K562 (cell line): Measurements from ENCODE around the gene NEUROG1.

Experiments used
- CBFA2T2 ChIP-seq: fragments of 450-650 bp; conservative IDR thresholded peaks from 2 replicates; pipeline ENCODE4 v1.6.1; 2017; ENCODE audit warnings: mild to moderate bottlenecking
- EP300 ChIP-seq: IDR thresholded peaks from 2 replicates; pipeline ENCODE4 v1.6.1; 2012; ENCODE audit warnings: low read length, improper control_type of control experiment
- FOSL1 ChIP-seq: fragments of 200-800 bp; sonication (Bioruptor generic); conservative IDR thresholded peaks from 2 replicates; pipeline ENCODE4 v1.6.1; 2016; ENCODE audit warnings: missing genetic modification characterization, missing compliant biosample characterization
- HCFC1 ChIP-seq: IDR thresholded peaks from 2 replicates; pipeline ENCODE4 v1.6.1; 2012; ENCODE audit warnings: low read depth, low read length, improper control_type of control experiment
- NBN ChIP-seq: fragments of 450-650 bp; IDR thresholded peaks from 2 replicates; pipeline ENCODE4 v1.6.1; 2016; ENCODE audit warnings: low read depth, mild to moderate bottlenecking
- NR2C2 ChIP-seq, 2 experiments: fragments of 200-800 bp in 1 of 2; sonication (Bioruptor generic) in 1 of 2; sonication (generic) in 1 of 2; formaldehyde crosslinking in 1 of 2; IDR thresholded peaks; 2 replicates each; pipeline versions ENCODE4 v1.6.1 to v1.8.0; 2016 to 2022; ENCODE audit warnings: mild to moderate bottlenecking in 1 of 2, missing compliant biosample characterization in 1 of 2, missing genetic modification characterization in 1 of 2, missing genetic modification reagents in 1 of 2
- NR3C1 ChIP-seq: sonication (generic); formaldehyde crosslinking; IDR thresholded peaks from 2 replicates; pipeline ENCODE4 v1.8.1; 2022; ENCODE audit warnings: missing genetic modification reagents
- SREBF1 ChIP-seq: fragments of 150-350 bp; IDR thresholded peaks from 2 replicates; pipeline ENCODE4 v1.6.1; 2014; ENCODE audit warnings: antibody characterized with exemption, low read depth, low read length, borderline replicate concordance
- ZNF324 ChIP-seq: fragments of 250-450 bp; sonication (Bioruptor Pico); IDR thresholded peaks from 2 replicates; pipeline ENCODE4 v1.4.0; 2020; ENCODE audit warnings: mild to moderate bottlenecking
- TF ChIP-seq, protein P1 (sequence below): sonication (generic); formaldehyde crosslinking; IDR thresholded peaks from 2 replicates; pipeline ENCODE4 v1.8.1; 2023; ENCODE audit warnings: missing genetic modification reagents, mild to moderate bottlenecking, borderline replicate concordance
- TF ChIP-seq, protein P2 (sequence below): fragments of 250-450 bp; sonication (Bioruptor Pico); IDR thresholded peaks from 2 replicates; pipeline ENCODE4 v1.5.1; 2021; ENCODE audit warnings: mild to moderate bottlenecking
- TF ChIP-seq, protein P3 (sequence below): sonication (generic); formaldehyde crosslinking; IDR thresholded peaks from 2 replicates; pipeline ENCODE4 v1.8.0; 2023; ENCODE audit warnings: missing genetic modification reagents, mild to moderate bottlenecking, borderline replicate concordance
- TF ChIP-seq, protein P4 (sequence below), 3 experiments: IDR thresholded peaks in 2 of 3; conservative IDR thresholded peaks in 1 of 3; 2 replicates each; pipeline ENCODE4 v1.5.1; 2011 to 2012; ENCODE audit warnings: low read length in 3 of 3, mild to moderate bottlenecking in 3 of 3, control low read depth in 2 of 3, improper control_type of control experiment in 1 of 3, inconsistent platforms in 1 of 3, low read depth in 1 of 3, mixed read lengths in 1 of 3, moderate library complexity in 1 of 3; ENCODE audit not compliant: insufficient read depth in 2 of 3

DNA sequence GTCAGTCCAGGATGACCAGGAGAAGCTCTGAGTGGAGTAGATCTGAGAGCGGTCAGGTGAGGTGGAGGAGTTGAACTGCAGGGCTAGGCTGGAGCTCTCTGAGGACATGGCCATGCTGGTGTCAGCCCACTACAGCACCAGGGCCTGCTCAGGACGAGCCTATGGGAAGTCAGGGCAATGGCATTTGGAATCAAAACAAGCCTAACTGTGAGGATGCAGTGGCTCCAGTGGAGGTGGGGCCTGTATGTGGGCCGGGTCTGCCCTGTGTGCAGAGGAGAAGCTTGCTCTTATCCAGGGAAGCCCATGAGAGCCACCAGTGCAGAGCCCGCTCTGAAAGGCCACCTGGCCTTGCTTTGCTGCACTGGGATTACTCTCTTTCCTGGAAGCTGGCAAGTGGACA, 31.9 kb upstream of the NEUROG1 start:
- TF ChIP-seq, protein P1, sequence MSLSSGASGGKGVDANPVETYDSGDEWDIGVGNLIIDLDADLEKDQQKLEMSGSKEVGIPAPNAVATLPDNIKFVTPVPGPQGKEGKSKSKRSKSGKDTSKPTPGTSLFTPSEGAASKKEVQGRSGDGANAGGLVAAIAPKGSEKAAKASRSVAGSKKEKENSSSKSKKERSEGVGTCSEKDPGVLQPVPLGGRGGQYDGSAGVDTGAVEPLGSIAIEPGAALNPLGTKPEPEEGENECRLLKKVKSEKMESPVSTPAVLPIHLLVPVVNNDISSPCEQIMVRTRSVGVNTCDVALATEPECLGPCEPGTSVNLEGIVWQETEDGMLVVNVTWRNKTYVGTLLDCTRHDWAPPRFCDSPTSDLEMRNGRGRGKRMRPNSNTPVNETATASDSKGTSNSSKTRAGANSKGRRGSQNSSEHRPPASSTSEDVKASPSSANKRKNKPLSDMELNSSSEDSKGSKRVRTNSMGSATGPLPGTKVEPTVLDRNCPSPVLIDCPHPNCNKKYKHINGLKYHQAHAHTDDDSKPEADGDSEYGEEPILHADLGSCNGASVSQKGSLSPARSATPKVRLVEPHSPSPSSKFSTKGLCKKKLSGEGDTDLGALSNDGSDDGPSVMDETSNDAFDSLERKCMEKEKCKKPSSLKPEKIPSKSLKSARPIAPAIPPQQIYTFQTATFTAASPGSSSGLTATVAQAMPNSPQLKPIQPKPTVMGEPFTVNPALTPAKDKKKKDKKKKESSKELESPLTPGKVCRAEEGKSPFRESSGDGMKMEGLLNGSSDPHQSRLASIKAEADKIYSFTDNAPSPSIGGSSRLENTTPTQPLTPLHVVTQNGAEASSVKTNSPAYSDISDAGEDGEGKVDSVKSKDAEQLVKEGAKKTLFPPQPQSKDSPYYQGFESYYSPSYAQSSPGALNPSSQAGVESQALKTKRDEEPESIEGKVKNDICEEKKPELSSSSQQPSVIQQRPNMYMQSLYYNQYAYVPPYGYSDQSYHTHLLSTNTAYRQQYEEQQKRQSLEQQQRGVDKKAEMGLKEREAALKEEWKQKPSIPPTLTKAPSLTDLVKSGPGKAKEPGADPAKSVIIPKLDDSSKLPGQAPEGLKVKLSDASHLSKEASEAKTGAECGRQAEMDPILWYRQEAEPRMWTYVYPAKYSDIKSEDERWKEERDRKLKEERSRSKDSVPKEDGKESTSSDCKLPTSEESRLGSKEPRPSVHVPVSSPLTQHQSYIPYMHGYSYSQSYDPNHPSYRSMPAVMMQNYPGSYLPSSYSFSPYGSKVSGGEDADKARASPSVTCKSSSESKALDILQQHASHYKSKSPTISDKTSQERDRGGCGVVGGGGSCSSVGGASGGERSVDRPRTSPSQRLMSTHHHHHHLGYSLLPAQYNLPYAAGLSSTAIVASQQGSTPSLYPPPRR (CRISPR knock-in tag): no peak
- TF ChIP-seq, protein P2, sequence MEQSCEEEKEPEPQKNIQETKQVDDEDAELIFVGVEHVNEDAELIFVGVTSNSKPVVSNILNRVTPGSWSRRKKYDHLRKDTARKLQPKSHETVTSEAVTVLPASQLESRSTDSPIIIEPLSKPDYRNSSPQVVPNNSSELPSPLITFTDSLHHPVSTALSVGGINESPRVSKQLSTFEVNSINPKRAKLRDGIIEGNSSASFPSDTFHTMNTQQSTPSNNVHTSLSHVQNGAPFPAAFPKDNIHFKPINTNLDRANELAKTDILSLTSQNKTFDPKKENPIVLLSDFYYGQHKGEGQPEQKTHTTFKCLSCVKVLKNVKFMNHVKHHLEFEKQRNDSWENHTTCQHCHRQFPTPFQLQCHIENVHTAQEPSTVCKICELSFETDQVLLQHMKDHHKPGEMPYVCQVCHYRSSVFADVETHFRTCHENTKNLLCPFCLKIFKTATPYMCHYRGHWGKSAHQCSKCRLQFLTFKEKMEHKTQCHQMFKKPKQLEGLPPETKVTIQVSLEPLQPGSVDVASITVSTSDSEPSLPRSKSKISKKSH: no peak
- TF ChIP-seq SREBF1 (no peak), ZNF324 (CRISPR knock-in tag) (no peak), NR2C2 (CRISPR knock-in tag; IDR thresholded peaks at IDR 0.05) (no peak), NR2C2 (tag; IDR thresholded peaks at IDR 0.05) (no peak), NR3C1 (no peak), EP300 (no peak), CBFA2T2 (no peak), FOSL1 (no peak), NBN (no peak), HCFC1 (no peak)
- TF ChIP-seq, protein P3, sequence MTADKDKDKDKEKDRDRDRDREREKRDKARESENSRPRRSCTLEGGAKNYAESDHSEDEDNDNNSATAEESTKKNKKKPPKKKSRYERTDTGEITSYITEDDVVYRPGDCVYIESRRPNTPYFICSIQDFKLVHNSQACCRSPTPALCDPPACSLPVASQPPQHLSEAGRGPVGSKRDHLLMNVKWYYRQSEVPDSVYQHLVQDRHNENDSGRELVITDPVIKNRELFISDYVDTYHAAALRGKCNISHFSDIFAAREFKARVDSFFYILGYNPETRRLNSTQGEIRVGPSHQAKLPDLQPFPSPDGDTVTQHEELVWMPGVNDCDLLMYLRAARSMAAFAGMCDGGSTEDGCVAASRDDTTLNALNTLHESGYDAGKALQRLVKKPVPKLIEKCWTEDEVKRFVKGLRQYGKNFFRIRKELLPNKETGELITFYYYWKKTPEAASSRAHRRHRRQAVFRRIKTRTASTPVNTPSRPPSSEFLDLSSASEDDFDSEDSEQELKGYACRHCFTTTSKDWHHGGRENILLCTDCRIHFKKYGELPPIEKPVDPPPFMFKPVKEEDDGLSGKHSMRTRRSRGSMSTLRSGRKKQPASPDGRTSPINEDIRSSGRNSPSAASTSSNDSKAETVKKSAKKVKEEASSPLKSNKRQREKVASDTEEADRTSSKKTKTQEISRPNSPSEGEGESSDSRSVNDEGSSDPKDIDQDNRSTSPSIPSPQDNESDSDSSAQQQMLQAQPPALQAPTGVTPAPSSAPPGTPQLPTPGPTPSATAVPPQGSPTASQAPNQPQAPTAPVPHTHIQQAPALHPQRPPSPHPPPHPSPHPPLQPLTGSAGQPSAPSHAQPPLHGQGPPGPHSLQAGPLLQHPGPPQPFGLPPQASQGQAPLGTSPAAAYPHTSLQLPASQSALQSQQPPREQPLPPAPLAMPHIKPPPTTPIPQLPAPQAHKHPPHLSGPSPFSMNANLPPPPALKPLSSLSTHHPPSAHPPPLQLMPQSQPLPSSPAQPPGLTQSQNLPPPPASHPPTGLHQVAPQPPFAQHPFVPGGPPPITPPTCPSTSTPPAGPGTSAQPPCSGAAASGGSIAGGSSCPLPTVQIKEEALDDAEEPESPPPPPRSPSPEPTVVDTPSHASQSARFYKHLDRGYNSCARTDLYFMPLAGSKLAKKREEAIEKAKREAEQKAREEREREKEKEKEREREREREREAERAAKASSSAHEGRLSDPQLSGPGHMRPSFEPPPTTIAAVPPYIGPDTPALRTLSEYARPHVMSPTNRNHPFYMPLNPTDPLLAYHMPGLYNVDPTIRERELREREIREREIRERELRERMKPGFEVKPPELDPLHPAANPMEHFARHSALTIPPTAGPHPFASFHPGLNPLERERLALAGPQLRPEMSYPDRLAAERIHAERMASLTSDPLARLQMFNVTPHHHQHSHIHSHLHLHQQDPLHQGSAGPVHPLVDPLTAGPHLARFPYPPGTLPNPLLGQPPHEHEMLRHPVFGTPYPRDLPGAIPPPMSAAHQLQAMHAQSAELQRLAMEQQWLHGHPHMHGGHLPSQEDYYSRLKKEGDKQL: no peak
- TF ChIP-seq, protein P4, sequence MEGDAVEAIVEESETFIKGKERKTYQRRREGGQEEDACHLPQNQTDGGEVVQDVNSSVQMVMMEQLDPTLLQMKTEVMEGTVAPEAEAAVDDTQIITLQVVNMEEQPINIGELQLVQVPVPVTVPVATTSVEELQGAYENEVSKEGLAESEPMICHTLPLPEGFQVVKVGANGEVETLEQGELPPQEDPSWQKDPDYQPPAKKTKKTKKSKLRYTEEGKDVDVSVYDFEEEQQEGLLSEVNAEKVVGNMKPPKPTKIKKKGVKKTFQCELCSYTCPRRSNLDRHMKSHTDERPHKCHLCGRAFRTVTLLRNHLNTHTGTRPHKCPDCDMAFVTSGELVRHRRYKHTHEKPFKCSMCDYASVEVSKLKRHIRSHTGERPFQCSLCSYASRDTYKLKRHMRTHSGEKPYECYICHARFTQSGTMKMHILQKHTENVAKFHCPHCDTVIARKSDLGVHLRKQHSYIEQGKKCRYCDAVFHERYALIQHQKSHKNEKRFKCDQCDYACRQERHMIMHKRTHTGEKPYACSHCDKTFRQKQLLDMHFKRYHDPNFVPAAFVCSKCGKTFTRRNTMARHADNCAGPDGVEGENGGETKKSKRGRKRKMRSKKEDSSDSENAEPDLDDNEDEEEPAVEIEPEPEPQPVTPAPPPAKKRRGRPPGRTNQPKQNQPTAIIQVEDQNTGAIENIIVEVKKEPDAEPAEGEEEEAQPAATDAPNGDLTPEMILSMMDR (IDR thresholded peaks at IDR 0.05 in 2 of 3, conservative IDR thresholded peaks at IDR 0.05 in 1 of 3; ENCODE audit: insufficient read depth in 2 of 3, low read depth in 1 of 3, low read length in 3 of 3): no peak
